Measurements from ENCODE around the gene GSTT2.

The GSTT2 gene

DNA sequence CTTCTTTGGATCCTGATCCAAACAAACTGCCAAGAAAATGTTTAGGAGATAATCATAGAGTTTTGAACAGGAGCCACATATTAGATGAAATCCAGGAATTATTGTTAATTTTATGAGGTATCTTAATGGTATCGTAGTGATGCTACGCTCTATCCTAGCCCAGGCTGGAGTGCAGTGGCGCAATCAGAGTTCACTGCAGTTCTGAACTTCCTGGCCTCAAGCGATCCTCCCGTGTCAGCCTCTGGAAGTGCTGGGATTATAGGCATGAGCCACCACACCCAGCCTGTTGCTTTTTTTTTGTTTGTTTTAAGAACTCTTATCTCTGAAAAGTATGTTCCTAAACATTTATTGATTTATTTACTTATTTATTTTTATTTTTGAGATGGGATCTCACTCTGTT lies 22.9 kb downstream of the GSTT2 start:
- H3K4me1 ChIP-seq (ENCODE audit: control insufficient read depth, insufficient read depth, low read length), result no peaks in the 10 kb centered on the region
- no peak overlapping the region for H3K9ac ChIP-seq (ENCODE audit: low read depth, low read length)
- H3K36me3 ChIP-seq (ENCODE audit: insufficient read depth, low read length), result no peaks in the 10 kb centered on the region
- H3K27me3 ChIP-seq (ENCODE audit: control insufficient read depth, insufficient read depth, low read length), result peaks cover 13% of the 10 kb centered on the region
- no peak overlapping the region for H3K4me2 ChIP-seq (ENCODE audit: low read length)
- no peak overlapping the region for H3K4me3 ChIP-seq (ENCODE audit: low read length)
- H3K9me3 ChIP-seq (replicated peaks; ENCODE audit: low read length), result no peaks in the 10 kb centered on the region

DNA sequence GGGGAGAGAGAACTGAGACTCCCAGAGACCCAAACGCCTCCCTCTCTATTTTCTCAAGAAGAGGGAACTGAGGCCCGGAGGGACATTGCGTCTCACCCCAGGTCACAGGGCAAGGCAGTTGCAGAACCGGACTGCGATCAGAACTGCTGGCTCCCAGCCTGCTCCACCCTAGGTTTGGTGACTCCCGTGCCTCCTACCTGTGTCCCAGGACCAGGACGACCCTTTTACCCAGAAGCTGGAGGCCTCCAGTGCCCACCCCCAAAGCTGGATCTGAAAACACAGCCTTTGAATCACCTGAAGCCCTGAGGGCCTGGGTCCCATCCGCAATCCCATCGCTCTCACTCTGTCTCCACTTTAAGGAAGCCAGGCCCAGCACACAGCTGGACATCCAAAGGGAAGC lies 24.0 kb downstream of the GSTT2 start:
- no peaks in the 10 kb centered on the region for H3K36me3 ChIP-seq (ENCODE audit: insufficient read depth, low read length)
- H3K9ac ChIP-seq (ENCODE audit: low read depth, low read length), result no peak overlapping the region
- no peaks in the 10 kb centered on the region for H3K4me1 ChIP-seq (ENCODE audit: control insufficient read depth, insufficient read depth, low read length)
- H3K4me2 ChIP-seq (ENCODE audit: low read length), result no peak overlapping the region
- H3K27me3 ChIP-seq (ENCODE audit: control insufficient read depth, insufficient read depth, low read length), result peaks cover 13% of the 10 kb centered on the region
- H3K9me3 ChIP-seq (replicated peaks; ENCODE audit: low read length), result no peaks in the 10 kb centered on the region
- no peak overlapping the region for H3K4me3 ChIP-seq (ENCODE audit: low read length)

- Histone ChIP-seq H3K9me3 (replicated peaks; ENCODE audit: low read length) (no peaks in the 10 kb centered on the region), H3K36me3 (ENCODE audit: insufficient read depth, low read length) (no peaks in the 10 kb centered on the region), H3K4me3 (ENCODE audit: low read length) (no peak within 1 kb of the TSS), H3K27me3 (ENCODE audit: control insufficient read depth, insufficient read depth, low read length) (peaks cover 13% of the 10 kb centered on the region), H3K4me1 (ENCODE audit: control insufficient read depth, insufficient read depth, low read length) (no peaks in the 10 kb centered on the region), H3K4me2 (ENCODE audit: low read length) (peak within 1 kb of the TSS; percentile 10), H3K9ac (ENCODE audit: low read depth, low read length) (no peak within 1 kb of the TSS)
Measured at GRCh38 chr22:24005201-24005600, 25.3 kb downstream of the GSTT2 start, which contains the start of gene GSTT4. GSTT4 (minus strand) TSS chr22:24005453; CDS start chr22:24005356, 97 bp downstream.

DNA sequence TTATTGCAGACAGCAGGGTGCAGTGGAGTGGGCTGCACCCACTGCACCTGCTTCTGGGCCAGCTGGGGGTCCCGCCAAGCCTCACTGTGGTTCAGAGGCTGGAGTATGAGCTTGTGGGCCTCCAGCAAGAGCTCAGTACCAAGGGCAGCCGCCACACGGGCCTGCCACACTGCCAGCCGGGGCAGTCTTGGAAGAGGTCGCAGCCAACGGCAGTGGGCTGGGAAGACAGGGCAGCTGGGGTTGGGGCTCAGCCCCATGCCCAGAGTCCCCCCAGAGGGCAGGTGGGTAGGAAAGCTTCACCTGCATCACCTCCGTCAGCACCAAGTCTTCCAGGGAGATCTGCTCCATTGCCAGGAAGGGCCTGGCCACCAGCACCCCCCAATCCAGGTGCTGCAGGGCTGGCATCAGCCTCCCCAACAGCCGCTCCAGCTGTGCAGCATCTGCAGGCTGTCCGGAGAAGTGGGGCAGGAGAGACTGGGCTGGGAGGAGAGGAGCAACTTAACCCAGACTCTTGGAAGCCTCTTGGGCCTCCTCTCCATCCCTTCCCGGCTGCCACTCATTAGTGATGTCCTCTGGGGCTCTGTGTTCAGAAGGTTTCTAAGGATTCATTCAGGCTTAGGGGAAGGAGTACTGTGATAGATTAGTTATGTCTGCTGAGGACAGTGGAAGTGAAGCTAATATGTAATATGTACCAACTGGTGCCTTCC lies 26.4 kb downstream of the GSTT2 start:
- H3K4me3 ChIP-seq (ENCODE audit: low read length), result no peak overlapping the region
- no peaks in the 10 kb centered on the region for H3K36me3 ChIP-seq (ENCODE audit: insufficient read depth, low read length)
- H3K9ac ChIP-seq (ENCODE audit: low read depth, low read length), result no peak overlapping the region
- H3K4me2 ChIP-seq (ENCODE audit: low read length), result no peak overlapping the region
- no peaks in the 10 kb centered on the region for H3K9me3 ChIP-seq (replicated peaks; ENCODE audit: low read length)
- H3K4me1 ChIP-seq (ENCODE audit: control insufficient read depth, insufficient read depth, low read length), result no peaks in the 10 kb centered on the region
- H3K27me3 ChIP-seq (ENCODE audit: control insufficient read depth, insufficient read depth, low read length), result peaks cover 13% of the 10 kb centered on the region

GRCh38 chr22:24006914-24007214 lies 26.9 kb downstream of the GSTT2 start:
- Histone ChIP-seq H3K4me3 (ENCODE audit: low read length) (no peak overlapping the region), H3K9me3 (replicated peaks; ENCODE audit: low read length) (no peaks in the 10 kb centered on the region), H3K36me3 (ENCODE audit: insufficient read depth, low read length) (no peaks in the 10 kb centered on the region), H3K4me2 (ENCODE audit: low read length) (no peak overlapping the region), H3K4me1 (ENCODE audit: control insufficient read depth, insufficient read depth, low read length) (no peaks in the 10 kb centered on the region), H3K9ac (ENCODE audit: low read depth, low read length) (no peak overlapping the region), H3K27me3 (ENCODE audit: control insufficient read depth, insufficient read depth, low read length) (peaks cover 13% of the 10 kb centered on the region)

DNA sequence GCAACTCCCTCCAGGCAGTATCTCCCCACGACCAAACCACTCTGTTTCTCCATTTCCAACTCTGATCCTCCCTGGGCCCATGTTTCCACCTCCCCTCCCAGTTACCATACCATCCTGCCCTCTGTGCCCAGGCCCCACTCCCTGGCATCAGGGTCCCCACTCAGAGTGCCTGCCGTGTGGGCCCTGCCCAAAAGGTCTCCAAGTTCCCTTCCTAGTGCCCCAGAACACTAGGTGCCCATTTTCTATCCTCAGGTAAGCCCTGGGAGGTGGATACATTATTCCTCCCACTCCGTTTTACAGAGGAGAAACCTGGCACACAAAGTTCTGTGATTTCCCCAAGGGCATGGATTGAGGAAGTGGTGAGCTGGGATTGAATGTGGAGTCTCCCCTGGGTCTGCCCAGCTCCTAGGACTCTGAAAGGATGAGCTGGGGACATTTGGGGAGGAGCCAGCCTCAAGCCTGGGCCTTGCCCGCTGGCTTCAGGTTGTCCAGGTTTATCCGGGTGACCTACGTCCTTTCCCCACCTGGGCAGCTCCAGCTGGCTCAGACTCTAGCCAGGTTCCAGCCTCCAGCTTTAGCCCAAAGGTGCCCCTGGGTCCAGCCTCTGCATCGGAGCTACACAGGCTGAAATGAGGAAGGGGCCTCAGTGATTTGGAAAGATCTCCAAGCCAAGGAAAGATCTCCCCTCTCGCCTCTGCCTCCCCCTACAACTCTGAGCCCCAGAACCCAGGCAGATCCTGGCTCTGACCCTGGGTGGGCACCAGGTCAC lies 27.5 kb downstream of the GSTT2 start:
- H3K4me3 ChIP-seq (ENCODE audit: low read length), result no peak overlapping the region
- no peaks in the 10 kb centered on the region for H3K9me3 ChIP-seq (replicated peaks; ENCODE audit: low read length)
- H3K4me1 ChIP-seq (ENCODE audit: control insufficient read depth, insufficient read depth, low read length), result peaks cover 3% of the 10 kb centered on the region
- no peaks in the 10 kb centered on the region for H3K36me3 ChIP-seq (ENCODE audit: insufficient read depth, low read length)
- H3K4me2 ChIP-seq (ENCODE audit: low read length), result no peak overlapping the region
- H3K9ac ChIP-seq (ENCODE audit: low read depth, low read length), result no peak overlapping the region
- H3K27me3 ChIP-seq (ENCODE audit: control insufficient read depth, insufficient read depth, low read length), result peaks cover 13% of the 10 kb centered on the region

GRCh38 chr22:24008022-24008283 lies 28.0 kb downstream of the GSTT2 start:
- Histone ChIP-seq H3K9ac (ENCODE audit: low read depth, low read length) (no peak overlapping the region), H3K4me1 (ENCODE audit: control insufficient read depth, insufficient read depth, low read length) (peaks cover 7% of the 10 kb centered on the region), H3K4me2 (ENCODE audit: low read length) (no peak overlapping the region), H3K36me3 (ENCODE audit: insufficient read depth, low read length) (no peaks in the 10 kb centered on the region), H3K9me3 (replicated peaks; ENCODE audit: low read length) (no peaks in the 10 kb centered on the region), H3K4me3 (ENCODE audit: low read length) (no peak overlapping the region), H3K27me3 (ENCODE audit: control insufficient read depth, insufficient read depth, low read length) (peaks cover 13% of the 10 kb centered on the region)

GRCh38 chr22:24008381-24009226 lies 28.7 kb downstream of the GSTT2 start:
- no peaks in the 10 kb centered on the region for H3K9me3 ChIP-seq (replicated peaks; ENCODE audit: low read length)
- peaks cover 8% of the 10 kb centered on the region for H3K27me3 ChIP-seq (ENCODE audit: control insufficient read depth, insufficient read depth, low read length)
- H3K9ac ChIP-seq (ENCODE audit: low read depth, low read length), result no peak overlapping the region
- no peak overlapping the region for H3K4me2 ChIP-seq (ENCODE audit: low read length)
- H3K36me3 ChIP-seq (ENCODE audit: insufficient read depth, low read length), result no peaks in the 10 kb centered on the region
- peaks cover 7% of the 10 kb centered on the region for H3K4me1 ChIP-seq (ENCODE audit: control insufficient read depth, insufficient read depth, low read length)
- no peak overlapping the region for H3K4me3 ChIP-seq (ENCODE audit: low read length)

DNA sequence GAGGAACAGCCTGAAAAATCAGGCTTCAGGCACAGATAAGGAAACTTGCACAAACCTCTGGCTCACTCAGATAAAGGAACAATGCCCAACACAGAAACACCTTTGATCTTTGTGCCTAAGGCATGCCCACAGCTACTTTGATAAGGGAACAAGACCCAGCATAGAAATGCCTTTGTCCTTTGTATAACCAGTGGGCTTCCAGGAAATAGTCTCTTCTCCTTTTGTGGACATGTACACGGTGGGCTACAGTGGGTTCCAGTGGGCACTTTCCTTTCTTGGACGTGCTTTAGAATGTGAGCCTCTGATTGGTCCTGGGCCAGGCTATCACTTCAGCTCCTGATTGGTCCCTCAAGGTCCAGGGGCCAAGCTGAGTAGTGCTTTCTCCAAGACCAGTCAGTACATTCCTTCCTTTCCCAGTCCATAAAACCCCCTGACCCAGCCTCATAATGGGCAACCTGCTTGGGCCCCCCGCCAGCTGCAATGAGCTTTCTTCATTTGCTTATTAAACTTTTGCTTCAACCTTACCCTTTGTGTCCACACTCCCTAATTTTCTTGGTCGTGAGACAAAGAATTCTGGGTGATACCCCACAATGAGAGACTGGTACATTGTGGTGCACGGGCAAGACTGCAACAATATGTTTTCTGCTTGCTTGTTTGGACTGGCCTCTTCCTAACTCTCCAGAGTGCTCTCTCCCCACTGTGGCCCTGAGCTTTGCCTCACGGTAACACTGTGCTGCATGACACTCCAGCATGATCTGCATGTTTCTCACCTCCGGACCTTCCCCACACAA lies 29.5 kb downstream of the GSTT2 start:
- H3K27me3 ChIP-seq (ENCODE audit: control insufficient read depth, insufficient read depth, low read length), result peaks cover 3% of the 10 kb centered on the region
- H3K4me1 ChIP-seq (ENCODE audit: control insufficient read depth, insufficient read depth, low read length), result peaks cover 7% of the 10 kb centered on the region
- no peaks in the 10 kb centered on the region for H3K9me3 ChIP-seq (replicated peaks; ENCODE audit: low read length)
- H3K9ac ChIP-seq (ENCODE audit: low read depth, low read length), result no peak overlapping the region
- no peak overlapping the region for H3K4me3 ChIP-seq (ENCODE audit: low read length)
- no peaks in the 10 kb centered on the region for H3K36me3 ChIP-seq (ENCODE audit: insufficient read depth, low read length)
- no peak overlapping the region for H3K4me2 ChIP-seq (ENCODE audit: low read length)

DNA sequence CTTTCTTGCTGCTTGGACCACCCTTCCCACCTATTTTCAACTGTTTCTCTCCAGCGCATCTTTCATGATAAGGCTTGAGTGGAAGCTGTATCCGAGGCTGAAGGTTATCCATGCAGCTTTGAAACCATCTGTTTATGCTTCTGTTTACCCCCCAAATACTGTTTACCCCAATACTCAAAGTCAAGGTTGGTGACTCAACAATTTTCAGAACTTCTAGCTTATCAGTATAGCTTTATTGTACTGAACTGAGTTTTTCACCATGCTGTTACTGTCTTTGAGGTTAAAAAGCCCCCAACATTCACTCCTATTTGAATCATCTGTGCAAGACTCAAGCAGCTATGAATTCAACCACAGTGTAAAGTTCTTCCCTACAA lies 30.1 kb downstream of the GSTT2 start:
- H3K36me3 ChIP-seq (ENCODE audit: insufficient read depth, low read length), result no peaks in the 10 kb centered on the region
- H3K4me1 ChIP-seq (ENCODE audit: control insufficient read depth, insufficient read depth, low read length), result peaks cover 7% of the 10 kb centered on the region
- no peaks in the 10 kb centered on the region for H3K9me3 ChIP-seq (replicated peaks; ENCODE audit: low read length)
- no peak overlapping the region for H3K4me2 ChIP-seq (ENCODE audit: low read length)
- H3K4me3 ChIP-seq (ENCODE audit: low read length), result no peak overlapping the region
- H3K9ac ChIP-seq (ENCODE audit: low read depth, low read length), result no peak overlapping the region
- peaks cover 3% of the 10 kb centered on the region for H3K27me3 ChIP-seq (ENCODE audit: control insufficient read depth, insufficient read depth, low read length)

DNA sequence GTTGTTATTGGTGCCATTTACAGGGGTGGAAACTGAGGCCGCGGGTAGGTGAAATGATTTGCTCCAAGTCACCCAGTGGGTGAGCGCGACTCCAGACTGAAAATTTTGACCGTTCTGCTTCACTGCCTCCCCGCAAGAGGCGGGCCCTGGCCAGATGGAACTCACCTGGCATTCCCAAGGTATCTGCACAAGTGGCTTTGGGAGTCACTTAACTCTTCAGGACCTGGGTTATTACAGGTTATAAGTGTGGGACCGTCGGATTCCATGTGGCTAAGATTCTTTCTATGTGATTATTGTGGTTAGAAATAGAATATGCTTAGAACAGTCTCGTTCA lies 31.8 kb downstream of the GSTT2 start:
- Histone ChIP-seq H3K9ac (ENCODE audit: low read depth, low read length) (peak overlapping the region; percentile 89), H3K36me3 (ENCODE audit: insufficient read depth, low read length) (no peaks in the 10 kb centered on the region), H3K4me1 (ENCODE audit: control insufficient read depth, insufficient read depth, low read length) (peaks cover 7% of the 10 kb centered on the region), H3K9me3 (replicated peaks; ENCODE audit: low read length) (no peaks in the 10 kb centered on the region), H3K27me3 (ENCODE audit: control insufficient read depth, insufficient read depth, low read length) (peaks cover 3% of the 10 kb centered on the region), H3K4me2 (ENCODE audit: low read length) (peak overlapping the region; percentile 96), H3K4me3 (ENCODE audit: low read length) (peak overlapping the region; percentile 96)

Measured in skeletal muscle satellite cell (primary cell).